CD14-positive monocyte (primary cell): ENCODE data around the gene ALDH1A3. TPM values are rescaled to one million over a fixed set of nuclear protein-coding genes. Genes with fewer than 3 reads are reported as not detected.

ENCODE experiments used
- DNase-seq, 3 donors: peaks; one replicate each; pipeline ENCODE4 v3.0.0-alpha.2; 2011 to 2022
- H2AFZ ChIP-seq: 2 replicates; pipeline ENCODE4 v1.6.0; 2012; ENCODE audit warnings: mild to moderate bottlenecking, low read depth, low read length, inconsistent platforms; ENCODE audit not compliant: insufficient read depth, poor library complexity, severe bottlenecking
- H3K27ac ChIP-seq, 2 donors: 1 replicate in 1 of 2; 2 replicates in 1 of 2; pipeline ENCODE4 v1.5.1; 2012 to 2013; ENCODE audit warnings: low read length in 2 of 2, control low read depth in 1 of 2, inconsistent platforms in 1 of 2, low read depth in 1 of 2, mild to moderate bottlenecking in 1 of 2
- H3K27me3 ChIP-seq, 2 donors: one replicate each; pipeline versions ENCODE4 v1.6.0 to v1.6.1; 2011 to 2013; ENCODE audit warnings: low read length in 2 of 2; ENCODE audit not compliant: control insufficient read depth in 2 of 2, insufficient read depth in 2 of 2
- H3K36me3 ChIP-seq, 2 donors: replicated peaks in 1 of 2; 1 replicate in 1 of 2; 2 replicates in 1 of 2; pipeline versions ENCODE4 v1.5.1 to v1.6.1; 2012 to 2013; ENCODE audit warnings: low read length in 2 of 2, control low read depth in 1 of 2, inconsistent platforms in 1 of 2, mild to moderate bottlenecking in 1 of 2; ENCODE audit not compliant: insufficient read depth in 2 of 2, control insufficient read depth in 1 of 2
- H3K4me1 ChIP-seq, 2 donors: 1 replicate in 1 of 2; 2 replicates in 1 of 2; pipeline versions ENCODE4 v1.5.1 to v1.6.1; 2012 to 2013; ENCODE audit warnings: low read length in 2 of 2, control low read depth in 1 of 2, inconsistent platforms in 1 of 2, mild to moderate bottlenecking in 1 of 2, moderate library complexity in 1 of 2; ENCODE audit not compliant: insufficient read depth in 2 of 2, control insufficient read depth in 1 of 2
- H3K4me2 ChIP-seq: replicated peaks from 2 replicates; pipeline ENCODE3; 2012; ENCODE audit warnings: low read length, moderate library complexity, mild to moderate bottlenecking; ENCODE audit not compliant: poor library complexity, severe bottlenecking; ENCODE audit errors: extremely low read depth
- H3K4me3 ChIP-seq, 3 experiments: fragments of 200-600 bp in 1 of 3; sonication (generic) in 1 of 3; replicated peaks in 1 of 3; 1 replicate in 2 of 3; 2 replicates in 1 of 3; pipeline ENCODE4 v1.5.1; 2011 to 2013; ENCODE audit warnings: low read length in 3 of 3, mild to moderate bottlenecking in 3 of 3, control low read depth in 2 of 3, low read depth in 2 of 3, inconsistent platforms in 1 of 3, moderate library complexity in 1 of 3
- H3K79me2 ChIP-seq: 2 replicates; pipeline ENCODE4 v1.6.0; 2012; ENCODE audit warnings: mild to moderate bottlenecking, control low read depth, inconsistent platforms, low read length, moderate library complexity; ENCODE audit not compliant: insufficient read depth
- H3K9ac ChIP-seq: 2 replicates; pipeline ENCODE4 v1.6.0; 2017; ENCODE audit warnings: low read length, mild to moderate bottlenecking; ENCODE audit not compliant: insufficient read depth, poor library complexity, severe bottlenecking
- H3K9me3 ChIP-seq, 2 donors: replicated peaks in 1 of 2; 1 replicate in 1 of 2; 2 replicates in 1 of 2; pipeline versions ENCODE4 v1.5.1 to v1.6.1; 2012 to 2013; ENCODE audit warnings: low read length in 2 of 2, control low read depth in 1 of 2; ENCODE audit not compliant: control insufficient read depth in 1 of 2, insufficient read depth in 1 of 2
- H4K20me1 ChIP-seq: 2 replicates; pipeline ENCODE4 v1.6.0; 2012; ENCODE audit warnings: mild to moderate bottlenecking, low read length, control low read depth, moderate library complexity; ENCODE audit not compliant: insufficient read depth
- H3K27ac Mint-ChIP-seq, 7 donors: one replicate each; pipeline ENCODE4 v1.8.0; 2020; ENCODE audit warnings: mild to moderate bottlenecking in 7 of 7, mixed read lengths in 7 of 7, moderate library complexity in 6 of 7, inconsistent platforms in 2 of 7
- H3K27me3 Mint-ChIP-seq, 3 donors: one replicate each; pipeline ENCODE4 v1.8.0; 2021 to 2022; ENCODE audit warnings: low read depth in 3 of 3, mild to moderate bottlenecking in 3 of 3, mixed read lengths in 3 of 3, moderate library complexity in 3 of 3, inconsistent platforms in 1 of 3
- H3K36me3 Mint-ChIP-seq, 2 donors: one replicate each; pipeline ENCODE4 v1.8.0; 2020; ENCODE audit warnings: mixed read lengths in 2 of 2, inconsistent platforms in 1 of 2, mild to moderate bottlenecking in 1 of 2
- H3K4me1 Mint-ChIP-seq: one replicate; pipeline ENCODE4 v1.8.0; 2020; ENCODE audit warnings: mild to moderate bottlenecking, mixed read lengths
- H3K4me3 Mint-ChIP-seq, 2 donors: one replicate each; pipeline ENCODE4 v1.8.0; 2020; ENCODE audit warnings: mild to moderate bottlenecking in 2 of 2, mixed read lengths in 2 of 2, moderate library complexity in 1 of 2
- H3K9me3 Mint-ChIP-seq, 7 donors: one replicate each; pipeline ENCODE4 v1.8.0; 2020 to 2022; ENCODE audit warnings: mixed read lengths in 7 of 7, mild to moderate bottlenecking in 6 of 7, moderate library complexity in 6 of 7, inconsistent platforms in 2 of 7
- WGBS: methylation state at CpG from one replicate; pipeline ENCODE4 v1.1.5; 2013; ENCODE audit warnings: missing lambda C conversion rate; ENCODE audit not compliant: insufficient coverage; 5-methylcytosine and 5-hydroxymethylcytosine counted together
- intact Hi-C, 2 donors: fragments of 100-400 bp; cut with micrococcal nuclease; formaldehyde crosslinking; loops; one replicate each; pipeline versions ENCODE4 v1.15.0 to v1.15.1; 2023
- polyA plus RNA-seq, 3 donors: library from polyadenylated mRNA; depleted of rRNA in 1 of 3; unstranded in 2 of 3; stranded (reverse) in 1 of 3; fragments of 300-500 nt in 2 of 3; fragments of >200 nt in 1 of 3; fragmentation: Illumina TruSeq in 2 of 3; gene quantifications; 1 replicate in 2 of 3; 2 replicates in 1 of 3; pipeline ENCODE4 v1.2.3, GENCODE V29; 2012 to 2021
- TF ChIP-seq, protein P1 (sequence below): fragments of 200-600 bp; IDR thresholded peaks from one replicate; pipeline ENCODE4 v1.8.0; 2022; ENCODE audit warnings: antibody characterized with exemption, mild to moderate bottlenecking

The ALDH1A3 gene
- polyA plus RNA-seq, 3 donors: not detected

DNA sequence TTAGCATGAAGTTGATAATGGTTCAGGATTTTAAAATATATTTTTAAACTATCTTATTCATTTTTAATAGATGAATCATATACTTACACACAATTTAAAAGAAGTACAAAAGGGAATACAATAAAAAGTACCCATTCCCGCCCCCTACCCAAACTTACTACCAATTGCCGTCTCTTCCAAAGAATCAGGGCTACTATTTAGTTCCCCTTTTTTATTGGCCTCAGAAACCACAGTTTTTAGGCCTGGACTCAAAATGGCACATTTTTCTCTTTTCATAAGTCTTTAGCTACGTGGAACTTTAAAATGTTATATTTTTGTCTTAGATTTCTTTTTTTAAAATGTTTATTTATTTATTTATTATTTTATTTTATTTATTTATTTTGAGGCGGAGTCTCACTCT, 57.5 kb downstream of the ALDH1A3 start:
- Histone ChIP-seq H2AFZ (no peak overlapping the region), H3K4me2 (no peak overlapping the region), H4K20me1 (peaks cover 3% of the 10 kb centered on the region), H3K27me3 (no peaks in the 10 kb centered on the region), H3K27ac (no peak overlapping the region), H3K36me3 (peaks cover 0 to 2% of the 10 kb centered on the region in 2 donors), H3K9me3 (no peaks in the 10 kb centered on the region), H3K9ac (no peak overlapping the region), H3K4me1 (peaks cover 55 to 56% of the 10 kb centered on the region in 2 donors), H3K79me2 (peaks cover 44% of the 10 kb centered on the region), H3K4me3 (no peak overlapping the region)
- H3K27me3 Mint-ChIP-seq: peaks cover 0 to 1% (median 0%) of the 10 kb centered on the region in 3 donors
- TF ChIP-seq, protein P1, sequence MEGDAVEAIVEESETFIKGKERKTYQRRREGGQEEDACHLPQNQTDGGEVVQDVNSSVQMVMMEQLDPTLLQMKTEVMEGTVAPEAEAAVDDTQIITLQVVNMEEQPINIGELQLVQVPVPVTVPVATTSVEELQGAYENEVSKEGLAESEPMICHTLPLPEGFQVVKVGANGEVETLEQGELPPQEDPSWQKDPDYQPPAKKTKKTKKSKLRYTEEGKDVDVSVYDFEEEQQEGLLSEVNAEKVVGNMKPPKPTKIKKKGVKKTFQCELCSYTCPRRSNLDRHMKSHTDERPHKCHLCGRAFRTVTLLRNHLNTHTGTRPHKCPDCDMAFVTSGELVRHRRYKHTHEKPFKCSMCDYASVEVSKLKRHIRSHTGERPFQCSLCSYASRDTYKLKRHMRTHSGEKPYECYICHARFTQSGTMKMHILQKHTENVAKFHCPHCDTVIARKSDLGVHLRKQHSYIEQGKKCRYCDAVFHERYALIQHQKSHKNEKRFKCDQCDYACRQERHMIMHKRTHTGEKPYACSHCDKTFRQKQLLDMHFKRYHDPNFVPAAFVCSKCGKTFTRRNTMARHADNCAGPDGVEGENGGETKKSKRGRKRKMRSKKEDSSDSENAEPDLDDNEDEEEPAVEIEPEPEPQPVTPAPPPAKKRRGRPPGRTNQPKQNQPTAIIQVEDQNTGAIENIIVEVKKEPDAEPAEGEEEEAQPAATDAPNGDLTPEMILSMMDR: no peak
- 10% methylated on average over 2 of the region's 4 CpGs for WGBS
- H3K36me3 Mint-ChIP-seq: peaks cover 20 to 22% of the 10 kb centered on the region in 2 donors
- H3K4me3 Mint-ChIP-seq: no peak overlapping the region
- peaks cover 30% of the 10 kb centered on the region for H3K4me1 Mint-ChIP-seq
- H3K9me3 Mint-ChIP-seq: no peaks in the 10 kb centered on the region
- no peak overlapping the region for H3K27ac Mint-ChIP-seq
- DNase-seq: no peak
- intact Hi-C loops: no loop called here

DNA sequence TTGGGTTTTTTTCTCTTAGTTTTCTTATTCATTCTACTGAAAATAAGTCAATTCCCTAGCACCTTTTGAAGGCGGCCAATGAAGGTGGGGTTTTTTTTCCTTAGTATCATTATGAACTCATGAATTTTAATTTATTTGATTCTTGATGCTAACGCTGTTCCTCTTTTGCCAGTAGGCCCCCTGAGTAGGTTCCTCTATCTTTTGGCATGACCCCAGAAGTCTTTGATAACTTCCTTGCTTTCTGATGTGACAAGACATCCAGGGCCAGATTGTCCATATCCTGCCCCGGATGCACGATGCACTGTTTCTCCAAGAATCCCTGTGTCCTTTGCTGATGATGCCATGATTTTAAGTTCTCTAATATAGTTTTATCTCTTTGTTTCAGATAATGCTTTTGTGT, 60.2 kb downstream of the ALDH1A3 start:
- intact Hi-C loops: loop anchor here in 1 of 2 donors (10.0 kb wide), 1 partner anchor 715 kb away; the partner anchor contains the start of gene TM2D3
- 0% methylated on average over 2 of the region's 4 CpGs for WGBS
- peak overlapping the region; percentile 24 for H3K9ac ChIP-seq

More for the DNA sequence above, 60.2 kb downstream of the ALDH1A3 start:
- Mint-ChIP-seq H3K4me1 (peaks cover 29% of the 10 kb centered on the region), H3K36me3 (peaks cover 26 to 27% of the 10 kb centered on the region in 2 donors), H3K27me3 (peaks cover 0 to 1% (median 0%) of the 10 kb centered on the region in 3 donors), H3K27ac (no peak overlapping the region), H3K4me3 (no peak overlapping the region), H3K9me3 (no peaks in the 10 kb centered on the region)
- Histone ChIP-seq H3K27me3 (no peaks in the 10 kb centered on the region), H3K4me2 (no peak overlapping the region), H3K4me1 (peaks cover 53 to 58% of the 10 kb centered on the region in 2 donors), H3K79me2 (peaks cover 56% of the 10 kb centered on the region), H2AFZ (no peak overlapping the region), H3K9me3 (no peaks in the 10 kb centered on the region), H3K27ac (peak overlapping the region in 1 of 2 donors; percentile 96), H3K36me3 (peaks cover 0 to 3% of the 10 kb centered on the region in 2 donors), H3K4me3 (no peak overlapping the region), H4K20me1 (no peaks in the 10 kb centered on the region)
- TF ChIP-seq, protein P1: no peak
- peak; percentile 42 to 69 (median 54) for DNase-seq
